Measurements from ENCODE around the gene RIC3. TPM values are rescaled to one million over a fixed set of nuclear protein-coding genes. Genes with fewer than 3 reads are reported as not detected.

The RIC3 gene
- total RNA-seq, 1 donor from 2014 or later, result 42.4 TPM

- DNase-seq (ENCODE audit: low spot score in 2 of 2), result no peak
- no peak for FAIRE-seq
These were observed 111.9 kb downstream of the RIC3 start for GRCh38 chr11:8056810-8057463.

Other genes starting within 250 kb of the RIC3 start
- gene OR10A6, start 237.8 kb downstream of the RIC3 start, total RNA-seq, result not detected
- gene OR10A3, start 227.3 kb downstream of the RIC3 start, total RNA-seq, result not detected
- gene NLRP10, start 203.6 kb downstream of the RIC3 start, total RNA-seq, result not detected
- gene EIF3F, start 181.7 kb downstream of the RIC3 start, total RNA-seq, result 159 TPM
- gene TUB, start 87.8 kb downstream of the RIC3 start, total RNA-seq, result 83.2 TPM
- gene LMO1, start 94.9 kb upstream of the RIC3 start, total RNA-seq, result 2.0 TPM

All from frontal cortex (tissue), 4 donors.